Mesodermal cell (in vitro differentiated cells): ENCODE results near the gene UGP2.

Experiments
- H3K27ac ChIP-seq: 2 replicates; pipeline ENCODE4 v1.7.0; 2013; ENCODE audit warnings: mild to moderate bottlenecking, low read depth, low read length, moderate library complexity; ENCODE audit not compliant: severe bottlenecking
- H3K36me3 ChIP-seq: 2 replicates; pipeline ENCODE4 v1.7.1; 2013; ENCODE audit warnings: mild to moderate bottlenecking, low read length, moderate library complexity; ENCODE audit not compliant: control insufficient read depth, insufficient read depth
- H3K4me1 ChIP-seq: one replicate; pipeline ENCODE4 v1.7.1; 2013; ENCODE audit warnings: mild to moderate bottlenecking, low read length; ENCODE audit not compliant: insufficient read depth, control insufficient read depth, poor library complexity, severe bottlenecking
- H3K4me3 ChIP-seq: 2 replicates; pipeline ENCODE4 v1.7.0; 2013; ENCODE audit warnings: low read length, control low read depth, mild to moderate bottlenecking; ENCODE audit not compliant: insufficient read depth, poor library complexity, severe bottlenecking; ENCODE audit errors: extremely low read depth
- H3K9me3 ChIP-seq: 2 replicates; pipeline ENCODE4 v1.7.1; 2013; ENCODE audit warnings: mild to moderate bottlenecking, low read length, moderate library complexity; ENCODE audit not compliant: control insufficient read depth
- whole genome bisulfite sequencing, 2 experiments: methylation state at CpG; one replicate each; pipeline ENCODE4 v1.1.5; 2013; ENCODE audit warnings: missing lambda C conversion rate in 2 of 2; ENCODE audit not compliant: insufficient coverage in 2 of 2; 5-methylcytosine and 5-hydroxymethylcytosine counted together

Gene UGP2

GRCh38 chr2:63817382-63817781 is 24.3 kb upstream of the UGP2 start:
- Histone ChIP-seq H3K27ac (no peak overlapping the region), H3K36me3 (no peaks in the 10 kb centered on the region)
- WGBS, 2 experiments = no CpG with 5 or more reads among the region's 2 CpGs

GRCh38 chr2:63818271-63818670 is 23.4 kb upstream of the UGP2 start:
- no CpG with 5 or more reads among the region's 2 CpGs for WGBS, 2 experiments
- Histone ChIP-seq H3K9me3 (no peaks in the 10 kb centered on the region), H3K4me1 (no peaks in the 10 kb centered on the region), H3K27ac (no peak overlapping the region), H3K36me3 (no peaks in the 10 kb centered on the region), H3K4me3 (no peak overlapping the region)

More at GRCh38 chr2:63817382-63817781, 24.3 kb upstream of the UGP2 start:
- Histone ChIP-seq H3K4me3 (no peak overlapping the region), H3K9me3 (no peaks in the 10 kb centered on the region), H3K4me1 (no peaks in the 10 kb centered on the region)

GRCh38 chr2:63819256-63819655 is 22.4 kb upstream of the UGP2 start:
- Histone ChIP-seq H3K4me3 (no peak overlapping the region), H3K4me1 (no peaks in the 10 kb centered on the region), H3K27ac (no peak overlapping the region), H3K9me3 (no peaks in the 10 kb centered on the region), H3K36me3 (peaks cover 3% of the 10 kb centered on the region)
- WGBS, 2 experiments = 69 to 85% methylated on average over 2 of the region's 3 CpGs

- Histone ChIP-seq H3K27ac (no peak overlapping the region), H3K4me1 (no peaks in the 10 kb centered on the region), H3K4me3 (no peak overlapping the region), H3K9me3 (no peaks in the 10 kb centered on the region), H3K36me3 (peaks cover 3% of the 10 kb centered on the region)
- 72 to 75% methylated on average over 2 to 3 of the region's 6 CpGs for WGBS, 2 experiments
Observed at GRCh38 chr2:63819765-63820717, 21.7 kb upstream of the UGP2 start.

- H3K27ac ChIP-seq = no peak overlapping the region
- H3K4me3 ChIP-seq = no peak overlapping the region
- no peaks in the 10 kb centered on the region for H3K9me3 ChIP-seq
- H3K4me1 ChIP-seq = peaks cover 8% of the 10 kb centered on the region
- no CpG with 5 or more reads among the region's 1 CpG for WGBS, 2 experiments
- H3K36me3 ChIP-seq = peaks cover 3% of the 10 kb centered on the region
Observed at GRCh38 chr2:63820969-63821368, 20.7 kb upstream of the UGP2 start.

GRCh38 chr2:63821396-63821795 is 20.3 kb upstream of the UGP2 start:
- no peaks in the 10 kb centered on the region for H3K9me3 ChIP-seq
- peaks cover 3% of the 10 kb centered on the region for H3K36me3 ChIP-seq
- H3K4me3 ChIP-seq = no peak overlapping the region
- WGBS, 2 experiments = 85 to 100% methylated on average over 2 of the region's 3 CpGs
- no peak overlapping the region for H3K27ac ChIP-seq
- H3K4me1 ChIP-seq = peaks cover 8% of the 10 kb centered on the region

- Histone ChIP-seq H3K4me1 (peaks cover 8% of the 10 kb centered on the region), H3K27ac (no peak overlapping the region), H3K36me3 (peaks cover 3% of the 10 kb centered on the region), H3K9me3 (no peaks in the 10 kb centered on the region), H3K4me3 (no peak overlapping the region)
- no CpG with 5 or more reads among the region's 3 CpGs for WGBS, 2 experiments
Observed at GRCh38 chr2:63822478-63822877, 19.2 kb upstream of the UGP2 start.

- H3K4me3 ChIP-seq = peak overlapping the region; percentile 14
Observed at GRCh38 chr2:63827749-63828148, 13.9 kb upstream of the UGP2 start.

GRCh38 chr2:63831176-63831575 is 10.5 kb upstream of the UGP2 start:
- WGBS, 2 experiments = 80 to 100% methylated on average over 1 of the region's 1 CpG
- H3K9me3 ChIP-seq = no peaks in the 10 kb centered on the region
- no peaks in the 10 kb centered on the region for H3K36me3 ChIP-seq
- peaks cover 16% of the 10 kb centered on the region for H3K4me1 ChIP-seq
- H3K4me3 ChIP-seq = no peak overlapping the region
- H3K27ac ChIP-seq = no peak overlapping the region

More at GRCh38 chr2:63827749-63828148, 13.9 kb upstream of the UGP2 start:
- no peaks in the 10 kb centered on the region for H3K9me3 ChIP-seq
- H3K36me3 ChIP-seq = peaks cover 3% of the 10 kb centered on the region
- peaks cover 24% of the 10 kb centered on the region for H3K4me1 ChIP-seq
- peak overlapping the region; percentile 87 for H3K27ac ChIP-seq

- H3K4me3 ChIP-seq = no peak overlapping the region
- no peaks in the 10 kb centered on the region for H3K36me3 ChIP-seq
- H3K9me3 ChIP-seq = no peaks in the 10 kb centered on the region
- WGBS, 2 experiments = 100% methylated on average over 2 of the region's 2 CpGs; no CpG with 5 or more reads in 1 of the 2 experiments
- no peak overlapping the region for H3K27ac ChIP-seq
- H3K4me1 ChIP-seq = peaks cover 4% of the 10 kb centered on the region
Observed at GRCh38 chr2:63834401-63834800, 7.3 kb upstream of the UGP2 start.

GRCh38 chr2:63837036-63837594 is 4.6 kb upstream of the UGP2 start:
- Histone ChIP-seq H3K4me3 (no peak overlapping the region), H3K9me3 (no peaks in the 10 kb centered on the region), H3K27ac (no peak overlapping the region), H3K4me1 (peaks cover 2% of the 10 kb centered on the region), H3K36me3 (no peaks in the 10 kb centered on the region)
- no CpG with 5 or more reads among the region's 2 CpGs for WGBS, 2 experiments
